HG02870 (cell line): ENCODE data around the gene LEFTY1.
"Not testable (repeated sequence)": the region's sequence is repeated elsewhere in the genome, so short reads cannot be mapped to it uniquely, and the experiment has no call there.

Experiments
- ATAC-seq: cut with Tn5 transposase; IDR thresholded peaks from one replicate; pipeline ENCODE4 v1.9.1; 2021; ENCODE audit warnings: mild to moderate bottlenecking, moderate library complexity; ENCODE audit not compliant: unreplicated experiment

LEFTY1 gene

GRCh38 chr1:225888898-225889601 is at the start of gene LEFTY1:
Gene LEFTY1 (minus strand): TSS chr1:225889146. CDS start chr1:225889066, 80 bp downstream.
- no peak for ATAC-seq

GRCh38 chr1:225937048-225937968 is 48.4 kb upstream of the LEFTY1 start:
- no peak for ATAC-seq

GRCh38 chr1:225936523-225936922 is 47.6 kb upstream of the LEFTY1 start:
- ATAC-seq = no peak

- not testable (repeated sequence) for ATAC-seq
Observed at GRCh38 chr1:225936086-225936485, 47.1 kb upstream of the LEFTY1 start.

GRCh38 chr1:225934711-225935110 is 45.8 kb upstream of the LEFTY1 start:
- no peak for ATAC-seq

GRCh38 chr1:225933072-225933471 is 44.1 kb upstream of the LEFTY1 start:
- ATAC-seq = no peak

- no peak for ATAC-seq
Observed at GRCh38 chr1:225931270-225932136, 42.6 kb upstream of the LEFTY1 start.

GRCh38 chr1:225930566-225930965 is 41.6 kb upstream of the LEFTY1 start:
- ATAC-seq = no peak

GRCh38 chr1:225929462-225929861 is 40.5 kb upstream of the LEFTY1 start:
- not testable (repeated sequence) for ATAC-seq

- no peak for ATAC-seq
Observed at GRCh38 chr1:225928186-225929175, 39.5 kb upstream of the LEFTY1 start.

- no peak for ATAC-seq
Observed at GRCh38 chr1:225926551-225927113, 37.7 kb upstream of the LEFTY1 start.

- peak; percentile 96 for ATAC-seq
Observed at GRCh38 chr1:225923692-225924555, 35.0 kb upstream of the LEFTY1 start, which contains the start of gene PYCR2. Gene PYCR2 (minus strand): TSS chr1:225924250. CDS start chr1:225924110, 140 bp downstream.

- ATAC-seq = no peak
Observed at GRCh38 chr1:225923381-225923691, 34.4 kb upstream of the LEFTY1 start.

- ATAC-seq = no peak
Observed at GRCh38 chr1:225921734-225922709, 33.1 kb upstream of the LEFTY1 start.

GRCh38 chr1:225919906-225920305 is 31.0 kb upstream of the LEFTY1 start:
- no peak for ATAC-seq

GRCh38 chr1:225918280-225918679 is 29.3 kb upstream of the LEFTY1 start:
- ATAC-seq = no peak

- no peak for ATAC-seq
Observed at GRCh38 chr1:225917536-225917935, 28.6 kb upstream of the LEFTY1 start.
